Bronchial epithelial cell (primary cell): ENCODE data around the gene CSNK1E. TPM values are rescaled to one million over a fixed set of nuclear protein-coding genes. Genes with fewer than 3 reads are reported as not detected.
"Not testable (repeated sequence)": the region's sequence is repeated elsewhere in the genome, so short reads cannot be mapped to it uniquely, and the experiment has no call there.

Experiments
- DNase-seq: peaks from one replicate; pipeline ENCODE4 v3.0.0-alpha.2; 2010; ENCODE audit warnings: low read depth
- FAIRE-seq: peaks from 2 replicates; lab custom pipeline; 2011; peaks lifted over from hg19 to GRCh38; lab: Jason Lieb, UNC
- H3K27me3 ChIP-seq: 2 replicates; pipeline ENCODE4 v1.5.1; 2011; ENCODE audit warnings: low read length; ENCODE audit not compliant: control insufficient read depth, insufficient read depth
- H3K36me3 ChIP-seq: 2 replicates; pipeline ENCODE4 v1.5.1; 2011; ENCODE audit warnings: low read length; ENCODE audit not compliant: control insufficient read depth, insufficient read depth
- H3K4me3 ChIP-seq: 2 replicates; pipeline ENCODE4 v1.5.1; 2011; ENCODE audit warnings: mild to moderate bottlenecking, low read depth, low read length, control low read depth
- CTCF ChIP-seq: IDR thresholded peaks from 2 replicates; pipeline ENCODE4 v1.5.1; 2011; ENCODE audit warnings: mild to moderate bottlenecking, moderate library complexity, low read length, control low read depth, inconsistent platforms; ENCODE audit not compliant: insufficient read depth, severe bottlenecking
- total RNA-seq: library from RNA; depleted of rRNA; stranded (reverse); fragments of >200 nt; gene quantifications from 2 replicates; pipeline ENCODE4 v1.2.1, GENCODE V29; 2014

CSNK1E gene
- 146 and 181 TPM in 2 replicates for total RNA-seq

DNA sequence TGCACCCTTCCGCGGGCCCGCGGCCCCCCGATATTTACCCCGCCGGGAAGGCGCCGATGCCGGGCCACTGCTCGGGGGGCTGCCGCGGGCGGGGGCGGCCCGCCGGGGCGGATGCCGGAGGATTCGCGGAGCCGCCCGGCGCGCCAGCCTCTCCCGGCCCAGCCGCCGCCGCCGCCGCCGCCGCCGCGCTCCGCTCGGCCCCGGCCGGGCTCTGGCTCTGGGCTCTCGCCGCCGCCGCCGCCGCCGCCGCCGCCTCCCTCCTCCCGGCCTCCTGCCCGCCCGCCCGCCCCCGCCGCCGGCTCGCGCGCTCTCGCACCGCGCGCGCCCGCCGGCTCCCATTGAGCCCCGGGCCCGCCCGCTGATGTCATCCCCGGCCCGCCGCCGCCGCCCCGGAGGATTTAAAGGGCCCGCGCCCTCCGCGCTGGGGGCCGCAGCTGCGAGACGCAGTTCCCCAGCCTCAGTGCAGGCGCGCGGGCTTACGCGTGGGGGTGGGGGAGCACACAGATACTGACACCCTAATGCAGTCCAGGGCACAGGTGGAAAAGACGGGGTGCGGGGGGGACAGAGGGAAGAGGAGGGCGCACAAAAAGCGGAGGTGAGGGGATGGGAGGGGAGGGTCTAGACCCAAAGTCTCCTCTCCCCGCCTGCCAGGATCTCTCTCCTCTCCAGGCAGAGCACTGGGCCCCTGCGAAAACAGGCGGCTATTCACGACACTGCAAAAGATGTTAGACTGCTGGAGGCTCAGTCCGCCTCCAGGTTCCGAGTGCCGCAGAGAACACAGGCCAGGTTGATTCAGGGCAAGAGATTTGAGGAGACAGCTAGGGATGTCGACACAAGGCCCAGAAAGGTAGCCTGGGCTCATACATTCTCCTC, at the start of gene CSNK1E:
Gene CSNK1E (minus strand): TSS at position 312 of the 873 bp plus-strand sequence. CDS start 3,276 bp downstream, outside the sequence.
- DNase-seq (no peak), FAIRE-seq (no peak)
- H3K36me3 ChIP-seq, result peaks cover 7% of the 10 kb centered on the region
- H3K27me3 ChIP-seq, result no peaks in the 10 kb centered on the region
- no peak for TF ChIP-seq CTCF
- peak within 1 kb of the TSS; percentile 50 for H3K4me3 ChIP-seq

DNA sequence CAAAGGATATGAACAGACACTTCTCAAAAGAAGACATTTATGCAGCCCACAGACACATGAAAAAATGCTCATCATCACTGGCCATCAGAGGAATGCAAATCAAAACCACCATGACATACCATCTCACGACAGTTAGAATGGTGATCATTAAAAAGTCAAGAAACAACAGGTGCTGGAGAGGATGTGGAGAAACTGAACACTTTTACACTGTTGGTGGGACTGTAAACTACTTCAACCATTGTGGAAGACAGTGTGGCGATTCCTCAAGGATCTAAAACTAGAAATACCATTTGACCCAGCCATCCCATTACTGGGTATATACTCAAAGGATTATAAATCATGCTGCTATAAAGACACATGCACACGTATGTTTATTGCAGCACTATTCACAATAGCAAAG, 48.6 kb upstream of the CSNK1E start:
- not testable (repeated sequence) for FAIRE-seq, DNase-seq

GRCh38 chr22:38365174-38365573, 47.9 kb upstream of the CSNK1E start:
- H3K4me3 ChIP-seq, H3K36me3 ChIP-seq, H3K27me3 ChIP-seq, FAIRE-seq: not testable (repeated sequence)
- DNase-seq, result peak; percentile 87

More for the DNA sequence above, 48.6 kb upstream of the CSNK1E start:
- H3K27me3 ChIP-seq, H3K36me3 ChIP-seq, H3K4me3 ChIP-seq: not testable (repeated sequence)

DNA sequence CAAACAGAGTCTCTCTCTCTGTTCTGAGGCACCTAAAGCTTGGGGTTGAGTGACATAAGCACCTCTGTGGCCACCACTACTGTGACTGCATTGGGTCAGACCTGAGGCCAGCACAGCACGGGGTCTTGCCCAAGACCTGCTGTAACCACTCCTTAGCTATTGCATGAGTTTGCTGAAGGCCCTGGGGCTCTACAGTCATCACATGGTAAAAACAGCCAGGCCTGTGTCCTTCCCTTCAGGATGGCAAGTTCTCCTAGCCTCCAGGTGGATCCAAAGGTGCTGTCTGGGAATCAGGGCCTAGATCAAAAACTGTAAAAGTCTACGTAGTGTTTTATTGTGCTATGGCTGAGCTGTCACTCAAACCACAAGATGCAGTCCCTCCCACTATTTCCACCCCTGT, 43.3 kb upstream of the CSNK1E start:
- H3K27me3 ChIP-seq, H3K4me3 ChIP-seq, DNase-seq, H3K36me3 ChIP-seq, FAIRE-seq: not testable (repeated sequence)

DNA sequence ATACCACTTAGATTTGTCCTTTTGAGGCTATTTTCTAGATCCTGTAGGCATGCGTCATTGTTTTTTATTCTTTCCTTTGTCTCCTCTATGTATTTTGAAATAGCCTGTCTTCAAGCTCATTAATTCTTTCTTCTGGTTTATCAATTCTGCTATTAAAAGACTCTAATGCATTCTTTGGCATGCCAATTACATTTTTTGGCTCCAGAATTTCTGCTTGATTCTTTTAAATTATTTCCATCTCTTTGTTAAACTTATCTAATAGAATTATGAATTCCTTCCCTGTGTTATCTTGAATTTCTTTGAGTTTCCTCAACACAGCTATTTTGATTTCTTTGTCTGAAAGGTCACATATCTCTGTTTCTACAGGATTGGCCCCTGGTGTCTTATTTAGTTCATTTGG, 42.6 kb upstream of the CSNK1E start:
- not testable (repeated sequence) for H3K4me3 ChIP-seq, FAIRE-seq

GRCh38 chr22:38357971-38358370, 40.7 kb upstream of the CSNK1E start:
- not testable (repeated sequence) for DNase-seq, H3K27me3 ChIP-seq, FAIRE-seq, H3K36me3 ChIP-seq, H3K4me3 ChIP-seq

More for the DNA sequence above, 42.6 kb upstream of the CSNK1E start:
- not testable (repeated sequence) for H3K36me3 ChIP-seq, H3K27me3 ChIP-seq, DNase-seq

GRCh38 chr22:38355275-38355674, 38.0 kb upstream of the CSNK1E start:
- no peak for DNase-seq
- FAIRE-seq, result no peak
- no peaks in the 10 kb centered on the region for H3K27me3 ChIP-seq
- no peak overlapping the region for H3K4me3 ChIP-seq
- TF ChIP-seq CTCF, result no peak
- H3K36me3 ChIP-seq, result peaks cover 4% of the 10 kb centered on the region

GRCh38 chr22:38353701-38354100, 36.5 kb upstream of the CSNK1E start:
- Histone ChIP-seq H3K36me3 (peaks cover 4% of the 10 kb centered on the region), H3K27me3 (no peaks in the 10 kb centered on the region), H3K4me3 (no peak overlapping the region)
- FAIRE-seq, result no peak
- DNase-seq, result no peak
- TF ChIP-seq CTCF, result no peak
